CD4-positive, alpha-beta T cell (primary cell): ENCODE results near the gene ARMH4. TPM values are rescaled to one million over a fixed set of nuclear protein-coding genes. Genes with fewer than 3 reads are reported as not detected.

ENCODE experiments used
- ATAC-seq: fragments of 200-7000 bp; cut with Tn5 transposase; one replicate; pipeline ENCODE4 v1.10.0; 2022; ENCODE audit warnings: mild to moderate bottlenecking; ENCODE audit not compliant: poor library complexity
- CTCF ChIA-PET: fragments of 350-600 bp; sonication (Branson Sonifier 250); formaldehyde crosslinking; loops from one replicate; lab custom pipeline; 2021; ENCODE audit warnings: antibody characterized with exemption, inconsistent platforms; lab: Charles Lee
- POLR2A ChIA-PET: fragments of 350-600 bp; sonication (Branson Sonifier 250); formaldehyde crosslinking; loops from one replicate; lab custom pipeline; 2021; ENCODE audit warnings: antibody characterized with exemption, inconsistent platforms; lab: Charles Lee
- DNase-seq, 14 experiments: peaks; one replicate each; pipeline ENCODE4 v3.0.0-alpha.2; 2013 to 2020; ENCODE audit warnings: mixed read lengths in 2 of 14
- H3K27ac ChIP-seq, 2 donors: one replicate each; pipeline versions ENCODE4 v1.5.1 to v1.7.0; 2013; ENCODE audit warnings: low read length in 2 of 2, low read depth in 1 of 2, mild to moderate bottlenecking in 1 of 2
- H3K27me3 ChIP-seq, 2 experiments: 1 replicate in 1 of 2; 2 replicates in 1 of 2; pipeline versions ENCODE4 v1.6.1 to v1.7.0; 2013; ENCODE audit warnings: low read length in 2 of 2, control low read depth in 1 of 2, mild to moderate bottlenecking in 1 of 2, moderate library complexity in 1 of 2; ENCODE audit not compliant: insufficient read depth in 2 of 2, control insufficient read depth in 1 of 2
- H3K36me3 ChIP-seq: one replicate; pipeline ENCODE4 v1.6.1; 2013; ENCODE audit warnings: low read length, control low read depth; ENCODE audit not compliant: insufficient read depth
- H3K4me1 ChIP-seq: one replicate; pipeline ENCODE4 v1.6.1; 2013; ENCODE audit warnings: low read length, control low read depth; ENCODE audit not compliant: insufficient read depth
- H3K4me3 ChIP-seq: one replicate; pipeline ENCODE4 v1.5.1; 2013; ENCODE audit warnings: mild to moderate bottlenecking, low read length, moderate library complexity
- H3K9me3 ChIP-seq, 2 experiments: 1 replicate in 1 of 2; 2 replicates in 1 of 2; pipeline versions ENCODE4 v1.6.1 to v1.7.0; 2013; ENCODE audit warnings: low read length in 2 of 2, mild to moderate bottlenecking in 2 of 2, control low read depth in 1 of 2, moderate library complexity in 1 of 2; ENCODE audit not compliant: control insufficient read depth in 1 of 2, insufficient read depth in 1 of 2
- H3K27ac Mint-ChIP-seq: one replicate; pipeline ENCODE4 v1.8.0; 2020; ENCODE audit warnings: mixed read lengths
- H3K27me3 Mint-ChIP-seq: one replicate; pipeline ENCODE4 v1.8.0; 2021; ENCODE audit warnings: mixed read lengths
- H3K36me3 Mint-ChIP-seq: one replicate; pipeline ENCODE4 v1.8.0; 2021; ENCODE audit warnings: low read depth, mixed read lengths
- H3K4me1 Mint-ChIP-seq: one replicate; pipeline ENCODE4 v1.8.0; 2021; ENCODE audit warnings: low read depth, mixed read lengths
- H3K4me3 Mint-ChIP-seq: one replicate; pipeline ENCODE4 v1.8.0; 2020; ENCODE audit warnings: mild to moderate bottlenecking, mixed read lengths
- H3K9me3 Mint-ChIP-seq: one replicate; pipeline ENCODE4 v1.8.0; 2020; ENCODE audit warnings: mixed read lengths
- intact Hi-C, 2 experiments: fragments of 100-400 bp; cut with DNase I in 1 of 2; cut with micrococcal nuclease in 1 of 2; formaldehyde crosslinking; loops; one replicate each; pipeline versions ENCODE4 v1.15.1 to v1.9.0; 2023 to 2025; cut with DNase I, micrococcal nuclease
- polyA plus RNA-seq, 2 donors: library from polyadenylated mRNA; unstranded; fragments of 120-200 nt; gene quantifications; one replicate each; pipeline ENCODE4 v1.2.1, GENCODE V29; 2013
- total RNA-seq, 174 experiments: library from RNA in 2 of 174; stranded (reverse) in 2 of 174; gene quantifications; one replicate each; pipeline ENCODE4 v1.2.3 and lab custom pipeline; 2021 to 2026
- TF ChIP-seq, protein P1 (sequence below): fragments of 200-600 bp; IDR thresholded peaks from one replicate; pipeline ENCODE4 v1.8.0; 2022; ENCODE audit warnings: antibody characterized with exemption, mild to moderate bottlenecking

ARMH4 gene
- total RNA-seq (not detected), total RNA-seq (lab: John Stamatoyannopoulos, UW) (0 to 0.55 (median 0.06) reads per million in 172 experiments)
- 0.42 TPM for polyA plus RNA-seq (2013, experiment 1 of 2)
- 0.34 TPM for polyA plus RNA-seq (2013, experiment 2 of 2)

DNA sequence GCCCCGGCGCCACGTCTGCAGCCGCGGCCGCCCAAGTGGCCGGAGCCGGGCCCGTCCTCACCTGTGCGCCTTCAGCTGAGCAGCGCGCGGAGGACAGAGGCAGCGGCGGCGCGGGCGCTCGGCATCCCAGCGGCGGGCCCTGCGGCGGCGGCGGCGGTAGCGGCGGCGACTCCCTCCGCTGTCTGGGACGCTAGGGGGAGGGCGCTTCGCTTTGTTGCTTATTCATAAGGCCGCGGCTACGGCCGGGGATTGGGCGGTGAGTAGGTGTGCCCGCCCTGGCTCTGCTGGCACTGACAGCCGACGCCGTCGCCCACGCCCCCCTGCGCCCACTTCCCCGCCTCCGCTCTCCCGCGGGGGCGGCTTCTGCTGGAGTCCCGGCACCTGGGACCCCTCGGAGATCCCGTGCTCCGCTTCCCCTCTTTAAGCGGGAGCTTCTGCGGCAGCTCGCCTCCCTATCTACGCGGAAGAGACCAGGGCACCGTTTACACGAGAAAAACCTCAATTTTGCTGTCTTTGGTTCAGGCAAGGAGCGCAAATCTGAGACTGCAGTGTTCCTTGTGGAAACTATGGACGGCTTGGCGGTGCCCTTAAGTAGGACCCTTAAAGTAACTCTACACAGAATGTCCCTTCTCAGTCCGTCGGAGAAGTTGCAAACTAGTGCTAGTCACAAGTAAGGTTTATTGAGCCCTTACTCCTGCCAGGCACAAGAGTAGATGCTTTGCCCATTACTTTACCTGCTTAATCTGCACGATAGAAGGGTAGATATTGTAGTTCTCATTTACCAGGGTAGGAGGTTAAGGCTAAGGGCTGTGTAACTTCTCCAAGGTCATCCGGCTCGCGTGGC, at the start of gene ARMH4:
ARMH4 (minus strand) TSS at position 200 of the 844 bp plus-strand sequence. CDS start 12,855 bp downstream, outside the sequence.
- CTCF ChIA-PET: no interaction called here
- no peaks in the 10 kb centered on the region for H3K9me3 ChIP-seq
- Mint-ChIP-seq H3K4me1 (peaks cover 8% of the 10 kb centered on the region), H3K27ac (no peak within 1 kb of the TSS), H3K4me3 (peak within 1 kb of the TSS; percentile 84), H3K36me3 (no peaks in the 10 kb centered on the region), H3K9me3 (no peaks in the 10 kb centered on the region), H3K27me3 (peaks cover 79% of the 10 kb centered on the region)
- peaks cover 16% of the 10 kb centered on the region for H3K4me1 ChIP-seq
- H3K36me3 ChIP-seq: no peaks in the 10 kb centered on the region
- peak within 1 kb of the TSS; percentile 54 for H3K4me3 ChIP-seq
- TF ChIP-seq, protein P1, sequence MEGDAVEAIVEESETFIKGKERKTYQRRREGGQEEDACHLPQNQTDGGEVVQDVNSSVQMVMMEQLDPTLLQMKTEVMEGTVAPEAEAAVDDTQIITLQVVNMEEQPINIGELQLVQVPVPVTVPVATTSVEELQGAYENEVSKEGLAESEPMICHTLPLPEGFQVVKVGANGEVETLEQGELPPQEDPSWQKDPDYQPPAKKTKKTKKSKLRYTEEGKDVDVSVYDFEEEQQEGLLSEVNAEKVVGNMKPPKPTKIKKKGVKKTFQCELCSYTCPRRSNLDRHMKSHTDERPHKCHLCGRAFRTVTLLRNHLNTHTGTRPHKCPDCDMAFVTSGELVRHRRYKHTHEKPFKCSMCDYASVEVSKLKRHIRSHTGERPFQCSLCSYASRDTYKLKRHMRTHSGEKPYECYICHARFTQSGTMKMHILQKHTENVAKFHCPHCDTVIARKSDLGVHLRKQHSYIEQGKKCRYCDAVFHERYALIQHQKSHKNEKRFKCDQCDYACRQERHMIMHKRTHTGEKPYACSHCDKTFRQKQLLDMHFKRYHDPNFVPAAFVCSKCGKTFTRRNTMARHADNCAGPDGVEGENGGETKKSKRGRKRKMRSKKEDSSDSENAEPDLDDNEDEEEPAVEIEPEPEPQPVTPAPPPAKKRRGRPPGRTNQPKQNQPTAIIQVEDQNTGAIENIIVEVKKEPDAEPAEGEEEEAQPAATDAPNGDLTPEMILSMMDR: no peak
- no peak within 1 kb of the TSS for H3K27ac ChIP-seq
- POLR2A ChIA-PET: no interaction called here
- peaks cover 20 to 35% of the 10 kb centered on the region in 2 experiments for H3K27me3 ChIP-seq
- intact Hi-C loops: no loop called here
- DNase-seq (peak; percentile 19 to 80 (median 55)), ATAC-seq (peak; percentile 94)

DNA sequence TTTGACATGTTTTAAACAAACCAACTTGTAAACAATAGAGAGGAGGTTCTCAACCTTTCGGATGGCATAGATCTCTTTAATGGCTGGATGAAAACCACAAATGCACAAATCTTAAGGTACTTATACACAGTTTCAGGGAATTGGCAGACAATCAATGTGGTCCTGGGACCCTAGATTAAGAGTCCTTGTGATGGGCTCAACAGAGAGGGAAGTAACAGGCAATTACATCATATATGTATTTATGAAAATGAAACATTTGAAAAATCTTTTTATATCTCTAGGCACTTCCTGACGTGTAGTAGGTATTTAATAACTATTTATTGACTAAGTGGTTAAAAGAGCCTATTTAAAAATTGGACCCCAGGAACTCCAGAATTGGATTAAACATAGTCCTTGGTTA, 48.8 kb upstream of the ARMH4 start:
- Histone ChIP-seq H3K36me3 (peaks cover 6% of the 10 kb centered on the region), H3K4me3 (peak overlapping the region; percentile 98), H3K4me1 (peaks cover 19% of the 10 kb centered on the region), H3K9me3 (no peaks in the 10 kb centered on the region), H3K27me3 (no peaks in the 10 kb centered on the region), H3K27ac (peak overlapping the region; percentile 85 to 89)
- peaks cover 31% of the 10 kb centered on the region for H3K36me3 Mint-ChIP-seq
- intact Hi-C loops: loop anchor here (2.0 kb wide), 3 partner anchors 38 to 98 kb away; partner anchors contain the start of genes ARID4A (in 1 of the 2) and PSMA3 (in 1 of the 2)
- peak overlapping the region; percentile 94 for H3K4me3 Mint-ChIP-seq
- DNase-seq (peak in 2 of 14 experiments; percentile 6 to 10), ATAC-seq (no peak)
- ChIA-PET CTCF (no interaction called here), POLR2A (interaction anchor here (1.9 to 2.7 kb wide), 4 partner anchors 39 to 227 kb away, joined by 8 to 43 read pairs (median 16); partner anchors contain the start of genes ARID4A, KIAA0586, PSMA3 and TIMM9)
- peaks cover 40% of the 10 kb centered on the region for H3K4me1 Mint-ChIP-seq
- H3K27me3 Mint-ChIP-seq: no peaks in the 10 kb centered on the region
- TF ChIP-seq, protein P1: no peak
- no peaks in the 10 kb centered on the region for H3K9me3 Mint-ChIP-seq
- peak overlapping the region; percentile 95 for H3K27ac Mint-ChIP-seq

GRCh38 chr14:58200480-58200841, 48.4 kb upstream of the ARMH4 start:
- peaks cover 6% of the 10 kb centered on the region for H3K36me3 ChIP-seq
- H3K4me3 Mint-ChIP-seq: peak overlapping the region; percentile 94
- no peaks in the 10 kb centered on the region for H3K27me3 Mint-ChIP-seq
- H3K4me1 Mint-ChIP-seq: peaks cover 40% of the 10 kb centered on the region
- ATAC-seq (peak; percentile 19), DNase-seq (no peak)
- ChIA-PET POLR2A (interaction anchor here (0.6 to 2.7 kb wide), 9 partner anchors 27 to 810 kb away, joined by 3 to 43 read pairs (median 8); partner anchors contain the start of genes ARID4A, KIAA0586, NAA30 and PSMA3), CTCF (no interaction called here)
- H3K4me1 ChIP-seq: peaks cover 18% of the 10 kb centered on the region
- H3K27me3 ChIP-seq: no peaks in the 10 kb centered on the region
- TF ChIP-seq, protein P1: no peak
- peaks cover 31% of the 10 kb centered on the region for H3K36me3 Mint-ChIP-seq
- H3K4me3 ChIP-seq: peak overlapping the region; percentile 98
- intact Hi-C loops: loop anchor here (2.0 kb wide), 3 partner anchors 38 to 98 kb away; partner anchors contain the start of genes ARID4A (in 1 of the 2) and PSMA3 (in 1 of the 2)
- H3K27ac ChIP-seq: peak overlapping the region; percentile 85 to 89
- no peaks in the 10 kb centered on the region for H3K9me3 Mint-ChIP-seq
- H3K9me3 ChIP-seq: no peaks in the 10 kb centered on the region
- peak overlapping the region; percentile 95 for H3K27ac Mint-ChIP-seq
